DND-41 (cell line): ENCODE results near the gene FTO.

Source experiments
- CTCF ChIP-seq: IDR thresholded peaks from 2 replicates; pipeline ENCODE4 v1.5.1; 2012; ENCODE audit warnings: borderline replicate concordance, low read length, moderate library complexity, mild to moderate bottlenecking; ENCODE audit not compliant: poor library complexity, severe bottlenecking; ENCODE audit errors: extremely low read depth
- EZH2 ChIP-seq: IDR thresholded peaks from 3 replicates; pipeline ENCODE4 v1.6.1; 2012; ENCODE audit warnings: borderline replicate concordance, low read depth, mild to moderate bottlenecking, moderate library complexity, low read length, inconsistent platforms; ENCODE audit not compliant: severe bottlenecking

- TF ChIP-seq EZH2 = no peak
- no peak for TF ChIP-seq CTCF
Observed at GRCh38 chr16:53986793-53987192, 282.8 kb downstream of the FTO start.
